Left lung (tissue), 10 donors: ENCODE data around the gene CTNNB1. TPM values are rescaled to one million over a fixed set of nuclear protein-coding genes. Genes with fewer than 3 reads are reported as not detected.

ENCODE experiments used
- ATAC-seq: fragments of 200-7000 bp; cut with Tn5 transposase; one replicate; pipeline ENCODE4 v1.9.1; 2020; ENCODE audit warnings: moderate library complexity
- DNase-seq, 4 donors: peaks; one replicate each; pipeline ENCODE4 v3.0.0-alpha.2; 2013 to 2020
- H3K27ac ChIP-seq, 2 donors: fragments of 200-600 bp; sonication (generic) in 1 of 2; one replicate each; pipeline versions ENCODE4 v1.5.0 to v1.8.0; 2020 to 2021
- H3K27me3 ChIP-seq, 2 donors: fragments of 200-600 bp; sonication (generic) in 1 of 2; one replicate each; pipeline versions ENCODE4 v1.5.0 to v1.8.0; 2020 to 2021
- H3K36me3 ChIP-seq, 2 donors: fragments of 200-600 bp; sonication (generic) in 1 of 2; one replicate each; pipeline versions ENCODE4 v1.5.0 to v1.8.0; 2020 to 2021
- H3K4me1 ChIP-seq, 2 donors: fragments of 200-600 bp; one replicate each; pipeline ENCODE4 v1.8.0; 2021
- H3K4me3 ChIP-seq, 2 donors: fragments of 200-600 bp; sonication (generic) in 1 of 2; one replicate each; pipeline versions ENCODE4 v1.5.0 to v1.8.0; 2020 to 2021; ENCODE audit warnings: mild to moderate bottlenecking in 1 of 2
- H3K9me3 ChIP-seq, 2 donors: fragments of 200-600 bp; sonication (generic) in 1 of 2; one replicate each; pipeline versions ENCODE4 v1.5.0 to v1.8.0; 2020 to 2021
- intact Hi-C, 2 donors: fragments of 100-400 bp; cut with DNase I; formaldehyde crosslinking; loops; one replicate each; pipeline versions ENCODE4 v1.11.2 to v1.14.2; 2022
- polyA plus RNA-seq, 6 donors: library from polyadenylated mRNA; unstranded; fragments of 120-200 nt; gene quantifications; one replicate each; pipeline ENCODE4 v1.2.1, GENCODE V29; 2013; ENCODE audit not compliant: insufficient read length in 6 of 6
- total RNA-seq, 2 donors: library from RNA; stranded (reverse); fragmentation: NEBNext Ultra II Directional; extraction: Animal tissue kit (Norgen Biotek cat#: 25700); gene quantifications; one replicate each; pipeline ENCODE4 v1.2.1, GENCODE V29; 2021
- TF ChIP-seq, protein P1 (sequence below), 2 donors: fragments of 200-600 bp; sonication (generic) in 1 of 2; IDR thresholded peaks; one replicate each; pipeline versions ENCODE4 v1.5.0 to v1.8.0; 2021; ENCODE audit warnings: antibody characterized with exemption in 2 of 2
- donor health status: DM: no; HTN: yes; CAD: no.
- donor health status: DM: no; HTN: no; CAD: no.

The CTNNB1 gene
- total and polyA plus RNA-seq, 8 donors = 289 to 492 (median 448) TPM

DNA sequence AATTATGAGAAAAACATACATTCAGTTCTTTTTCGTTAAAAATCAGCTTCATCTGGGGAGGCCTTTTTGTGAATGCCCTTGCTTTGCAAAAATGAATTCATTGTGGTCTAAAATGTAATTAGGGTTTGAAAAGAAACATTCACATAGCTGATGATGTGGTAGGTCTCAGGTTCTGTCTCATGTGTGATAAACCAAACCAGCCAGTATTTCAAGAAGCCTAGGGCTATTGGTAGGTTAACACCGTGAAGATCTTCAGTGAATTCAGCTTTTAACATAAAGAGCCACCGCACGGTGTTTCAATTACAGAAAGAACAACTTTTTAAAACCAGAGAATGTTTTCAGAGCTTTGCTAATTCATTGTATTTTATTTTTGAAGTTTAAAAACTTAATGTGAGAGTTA lies 41.9 kb downstream of the CTNNB1 start:
- no peaks in the 10 kb centered on the region for H3K4me1 ChIP-seq
- no peaks in the 10 kb centered on the region for H3K9me3 ChIP-seq
- ATAC-seq = no peak
- TF ChIP-seq, protein P1, sequence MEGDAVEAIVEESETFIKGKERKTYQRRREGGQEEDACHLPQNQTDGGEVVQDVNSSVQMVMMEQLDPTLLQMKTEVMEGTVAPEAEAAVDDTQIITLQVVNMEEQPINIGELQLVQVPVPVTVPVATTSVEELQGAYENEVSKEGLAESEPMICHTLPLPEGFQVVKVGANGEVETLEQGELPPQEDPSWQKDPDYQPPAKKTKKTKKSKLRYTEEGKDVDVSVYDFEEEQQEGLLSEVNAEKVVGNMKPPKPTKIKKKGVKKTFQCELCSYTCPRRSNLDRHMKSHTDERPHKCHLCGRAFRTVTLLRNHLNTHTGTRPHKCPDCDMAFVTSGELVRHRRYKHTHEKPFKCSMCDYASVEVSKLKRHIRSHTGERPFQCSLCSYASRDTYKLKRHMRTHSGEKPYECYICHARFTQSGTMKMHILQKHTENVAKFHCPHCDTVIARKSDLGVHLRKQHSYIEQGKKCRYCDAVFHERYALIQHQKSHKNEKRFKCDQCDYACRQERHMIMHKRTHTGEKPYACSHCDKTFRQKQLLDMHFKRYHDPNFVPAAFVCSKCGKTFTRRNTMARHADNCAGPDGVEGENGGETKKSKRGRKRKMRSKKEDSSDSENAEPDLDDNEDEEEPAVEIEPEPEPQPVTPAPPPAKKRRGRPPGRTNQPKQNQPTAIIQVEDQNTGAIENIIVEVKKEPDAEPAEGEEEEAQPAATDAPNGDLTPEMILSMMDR (IDR thresholded peaks at IDR 0.05) = no peak
- no peak overlapping the region for H3K27ac ChIP-seq
- H3K27me3 ChIP-seq = no peaks in the 10 kb centered on the region
- intact Hi-C loops = no loop called here
- DNase-seq = no peak
- peaks cover 0 to 82% of the 10 kb centered on the region in 2 donors for H3K36me3 ChIP-seq
- no peak overlapping the region for H3K4me3 ChIP-seq

GRCh38 chr3:41241800-41242571 lies 42.7 kb downstream of the CTNNB1 start:
- intact Hi-C loops = no loop called here
- TF ChIP-seq, protein P1 (IDR thresholded peaks at IDR 0.05) = no peak
- H3K4me1 ChIP-seq = no peaks in the 10 kb centered on the region
- no peak overlapping the region for H3K27ac ChIP-seq
- no peak for DNase-seq
- peaks cover 0 to 74% of the 10 kb centered on the region in 2 donors for H3K36me3 ChIP-seq
- ATAC-seq = no peak
- H3K9me3 ChIP-seq = no peaks in the 10 kb centered on the region
- H3K27me3 ChIP-seq = no peaks in the 10 kb centered on the region
- no peak overlapping the region for H3K4me3 ChIP-seq

DNA sequence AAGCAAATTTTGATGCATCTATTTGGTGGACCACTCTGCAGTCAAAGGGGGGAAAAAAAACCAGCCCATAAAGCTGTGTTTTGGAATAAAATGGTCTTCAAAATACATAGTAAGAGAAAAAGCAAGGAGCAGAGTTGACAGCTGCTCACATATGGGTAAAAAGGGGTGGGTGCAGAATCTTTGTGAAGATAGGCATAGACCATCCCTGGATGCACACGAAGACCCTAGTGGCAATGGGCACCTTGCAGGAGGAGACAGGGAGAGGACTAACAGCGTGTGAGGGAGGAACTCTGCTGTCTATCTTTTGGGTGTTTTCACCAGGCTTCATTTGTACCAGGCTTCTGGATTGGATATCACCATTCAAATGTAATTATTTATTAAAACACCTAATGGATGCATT lies 43.9 kb downstream of the CTNNB1 start:
- Histone ChIP-seq H3K4me3 (no peak overlapping the region), H3K9me3 (no peaks in the 10 kb centered on the region), H3K4me1 (peaks cover 0 to 5% of the 10 kb centered on the region in 2 donors), H3K27me3 (no peaks in the 10 kb centered on the region), H3K36me3 (peaks cover 0 to 62% of the 10 kb centered on the region in 2 donors), H3K27ac (no peak overlapping the region)
- intact Hi-C loops = no loop called here
- TF ChIP-seq, protein P1 (IDR thresholded peaks at IDR 0.05) = no peak
- no peak for DNase-seq
- no peak for ATAC-seq

- peaks cover 0 to 46% of the 10 kb centered on the region in 2 donors for H3K36me3 ChIP-seq
- H3K4me1 ChIP-seq = peaks cover 0 to 5% of the 10 kb centered on the region in 2 donors
- H3K4me3 ChIP-seq = no peak overlapping the region
- TF ChIP-seq, protein P1 (IDR thresholded peaks at IDR 0.05) = no peak
- ATAC-seq = no peak
- intact Hi-C loops = no loop called here
- no peaks in the 10 kb centered on the region for H3K27me3 ChIP-seq
- H3K27ac ChIP-seq = no peak overlapping the region
- no peaks in the 10 kb centered on the region for H3K9me3 ChIP-seq
- no peak for DNase-seq
Measured at GRCh38 chr3:41244620-41245336, 45.5 kb downstream of the CTNNB1 start.
